MM.1S (cell line): ENCODE results near the gene TXNDC11.

Experiments
- CTCF ChIP-seq: fragments of 300-600 bp; sonication (generic); IDR thresholded peaks from 2 replicates; pipeline ENCODE4 v1.5.1; 2016; ENCODE audit warnings: antibody characterized with exemption, low read length, mixed read lengths
- EZH2 ChIP-seq: fragments of 300-600 bp; sonication (generic); optimal IDR thresholded peaks from 2 replicates; pipeline ENCODE3; 2017; ENCODE audit warnings: low read depth, mild to moderate bottlenecking, antibody characterized with exemption, low read length, mixed read lengths

- TF ChIP-seq CTCF (no peak), EZH2 (no peak)
Observed at GRCh38 chr16:11679250-11679649, 63.4 kb downstream of the TXNDC11 start.
